ENCODE results near the gene MSI1.

The MSI1 gene

GRCh38 chr12:120390540-120391120, 21.7 kb upstream of the MSI1 start:
- H3K4me1 Mint-ChIP-seq: peaks cover 5% of the 10 kb centered on the region
- no peaks in the 10 kb centered on the region for H3K9me3 Mint-ChIP-seq
- H3K4me3 Mint-ChIP-seq: no peak overlapping the region
- H3K27me3 Mint-ChIP-seq: peaks cover 19% of the 10 kb centered on the region
- H3K36me3 Mint-ChIP-seq: peaks cover 2% of the 10 kb centered on the region
- H3K27ac Mint-ChIP-seq: no peak overlapping the region

- H3K9me3 Mint-ChIP-seq: no peaks in the 10 kb centered on the region
- H3K27ac Mint-ChIP-seq: no peak overlapping the region
- H3K27me3 Mint-ChIP-seq: peaks cover 21% of the 10 kb centered on the region
- H3K36me3 Mint-ChIP-seq: peaks cover 2% of the 10 kb centered on the region
- H3K4me1 Mint-ChIP-seq: peaks cover 5% of the 10 kb centered on the region
- H3K4me3 Mint-ChIP-seq: no peak overlapping the region
These were observed 19.9 kb upstream of the MSI1 start for GRCh38 chr12:120388691-120389481.

- Mint-ChIP-seq H3K27ac (no peak overlapping the region), H3K4me1 (no peaks in the 10 kb centered on the region), H3K27me3 (peaks cover 12% of the 10 kb centered on the region), H3K36me3 (no peaks in the 10 kb centered on the region), H3K4me3 (no peak overlapping the region), H3K9me3 (no peaks in the 10 kb centered on the region)
These were observed 12.9 kb upstream of the MSI1 start for GRCh38 chr12:120381752-120382419.

GRCh38 chr12:120378036-120378435, 9.1 kb upstream of the MSI1 start:
- peaks cover 24% of the 10 kb centered on the region for H3K27me3 Mint-ChIP-seq
- H3K27ac Mint-ChIP-seq: no peak overlapping the region
- no peaks in the 10 kb centered on the region for H3K4me1 Mint-ChIP-seq
- H3K4me3 Mint-ChIP-seq: no peak overlapping the region
- no peaks in the 10 kb centered on the region for H3K36me3 Mint-ChIP-seq
- H3K9me3 Mint-ChIP-seq: no peaks in the 10 kb centered on the region

- Mint-ChIP-seq H3K27me3 (peaks cover 28% of the 10 kb centered on the region), H3K27ac (no peak overlapping the region), H3K4me3 (no peak overlapping the region), H3K4me1 (no peaks in the 10 kb centered on the region), H3K9me3 (no peaks in the 10 kb centered on the region), H3K36me3 (no peaks in the 10 kb centered on the region)
These were observed 8.6 kb upstream of the MSI1 start for GRCh38 chr12:120377611-120378010.

DNA sequence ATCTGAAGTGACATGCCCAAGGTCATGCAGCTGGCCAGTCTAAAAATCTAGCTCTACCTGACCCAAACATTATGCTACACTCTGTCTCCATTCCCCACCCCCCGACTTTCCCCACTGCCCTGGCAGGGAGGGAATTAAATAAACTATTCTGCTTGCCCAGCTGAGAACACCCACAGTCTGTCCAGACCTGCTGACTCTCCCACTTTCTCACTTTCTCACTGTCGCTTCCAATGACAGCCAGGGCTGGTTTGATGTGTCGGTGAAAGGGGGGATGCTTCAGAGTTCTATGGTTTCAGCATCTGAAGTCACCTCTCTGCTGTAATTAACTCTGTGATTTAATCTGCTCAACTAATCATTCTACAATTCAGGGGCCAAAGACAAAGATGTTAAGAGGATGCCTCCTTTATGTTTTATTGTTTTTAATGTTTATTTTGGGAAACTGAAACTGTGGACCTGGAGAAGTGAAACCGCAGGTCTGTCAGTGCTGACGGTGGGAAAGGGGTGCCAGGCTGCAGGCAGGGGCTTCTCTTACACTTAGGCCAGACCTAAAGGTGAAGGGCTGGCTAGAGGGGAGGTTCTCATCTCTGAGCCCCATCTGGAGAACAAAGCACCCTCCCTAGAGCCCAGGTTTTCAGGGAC, 8.1 kb upstream of the MSI1 start:
- Mint-ChIP-seq H3K27me3 (peaks cover 30% of the 10 kb centered on the region), H3K4me1 (no peaks in the 10 kb centered on the region), H3K9me3 (no peaks in the 10 kb centered on the region), H3K36me3 (no peaks in the 10 kb centered on the region), H3K27ac (no peak overlapping the region), H3K4me3 (no peak overlapping the region)

- no peaks in the 10 kb centered on the region for H3K9me3 Mint-ChIP-seq
- H3K4me1 Mint-ChIP-seq: no peaks in the 10 kb centered on the region
- no peak overlapping the region for H3K4me3 Mint-ChIP-seq
- no peak overlapping the region for H3K27ac Mint-ChIP-seq
- H3K36me3 Mint-ChIP-seq: no peaks in the 10 kb centered on the region
- peaks cover 36% of the 10 kb centered on the region for H3K27me3 Mint-ChIP-seq
These were observed 7.5 kb upstream of the MSI1 start for GRCh38 chr12:120376416-120376815.

- Mint-ChIP-seq H3K4me3 (no peak overlapping the region), H3K36me3 (no peaks in the 10 kb centered on the region), H3K4me1 (no peaks in the 10 kb centered on the region), H3K27ac (no peak overlapping the region), H3K9me3 (no peaks in the 10 kb centered on the region), H3K27me3 (peaks cover 40% of the 10 kb centered on the region)
These were observed 7.0 kb upstream of the MSI1 start for GRCh38 chr12:120376009-120376408.

GRCh38 chr12:120373683-120374082, 4.7 kb upstream of the MSI1 start:
- Mint-ChIP-seq H3K27ac (no peak overlapping the region), H3K4me1 (peaks cover 14% of the 10 kb centered on the region), H3K27me3 (peaks cover 53% of the 10 kb centered on the region), H3K36me3 (no peaks in the 10 kb centered on the region), H3K4me3 (no peak overlapping the region), H3K9me3 (no peaks in the 10 kb centered on the region)

DNA sequence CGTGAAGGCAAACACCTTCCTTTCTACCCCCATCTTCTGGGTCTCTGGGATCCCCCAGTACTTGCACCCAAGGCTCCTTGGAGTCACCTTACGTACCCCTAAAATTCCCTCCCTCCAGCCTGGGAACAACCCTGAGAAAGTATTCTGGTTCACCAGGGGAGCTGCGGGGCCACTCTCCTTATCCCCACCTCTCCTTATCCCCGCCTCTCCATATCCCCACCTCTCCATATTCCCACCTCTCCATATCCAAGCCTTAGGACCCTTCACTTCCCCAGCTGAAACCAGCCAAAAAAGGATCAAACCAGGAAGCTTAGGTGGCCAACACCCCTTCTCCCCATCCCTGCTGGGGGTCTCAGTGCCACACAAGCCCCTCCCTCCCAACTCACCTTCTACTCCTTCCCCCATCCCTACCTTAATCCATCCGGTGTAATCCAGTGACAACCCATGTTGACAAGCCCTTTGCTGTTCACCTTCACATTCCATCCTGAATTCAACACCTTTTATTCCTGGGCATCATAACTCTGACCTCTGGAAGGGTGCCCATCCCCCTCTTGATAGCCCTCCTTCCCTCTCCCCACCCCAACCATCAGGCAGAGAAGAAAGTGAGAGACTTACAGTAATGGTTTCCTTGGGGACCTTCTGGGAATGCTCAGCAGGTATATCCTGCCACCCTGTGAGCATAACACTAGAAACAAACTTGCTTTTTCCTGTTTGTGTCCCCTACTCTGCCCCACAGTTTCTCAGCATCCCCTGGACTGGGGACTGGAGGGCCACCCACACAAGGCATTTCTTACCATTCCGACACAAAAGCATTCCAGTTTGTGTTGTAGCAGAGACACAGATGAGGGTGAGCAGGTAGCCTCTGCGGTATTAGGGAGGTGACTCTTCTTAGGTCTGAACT, 1.6 kb upstream of the MSI1 start:
- H3K36me3 Mint-ChIP-seq: no peaks in the 10 kb centered on the region
- H3K27me3 Mint-ChIP-seq: peaks cover 64% of the 10 kb centered on the region
- peak overlapping the region; percentile 79 for H3K4me3 Mint-ChIP-seq
- peaks cover 25% of the 10 kb centered on the region for H3K4me1 Mint-ChIP-seq
- H3K9me3 Mint-ChIP-seq: no peaks in the 10 kb centered on the region
- no peak overlapping the region for H3K27ac Mint-ChIP-seq

DNA sequence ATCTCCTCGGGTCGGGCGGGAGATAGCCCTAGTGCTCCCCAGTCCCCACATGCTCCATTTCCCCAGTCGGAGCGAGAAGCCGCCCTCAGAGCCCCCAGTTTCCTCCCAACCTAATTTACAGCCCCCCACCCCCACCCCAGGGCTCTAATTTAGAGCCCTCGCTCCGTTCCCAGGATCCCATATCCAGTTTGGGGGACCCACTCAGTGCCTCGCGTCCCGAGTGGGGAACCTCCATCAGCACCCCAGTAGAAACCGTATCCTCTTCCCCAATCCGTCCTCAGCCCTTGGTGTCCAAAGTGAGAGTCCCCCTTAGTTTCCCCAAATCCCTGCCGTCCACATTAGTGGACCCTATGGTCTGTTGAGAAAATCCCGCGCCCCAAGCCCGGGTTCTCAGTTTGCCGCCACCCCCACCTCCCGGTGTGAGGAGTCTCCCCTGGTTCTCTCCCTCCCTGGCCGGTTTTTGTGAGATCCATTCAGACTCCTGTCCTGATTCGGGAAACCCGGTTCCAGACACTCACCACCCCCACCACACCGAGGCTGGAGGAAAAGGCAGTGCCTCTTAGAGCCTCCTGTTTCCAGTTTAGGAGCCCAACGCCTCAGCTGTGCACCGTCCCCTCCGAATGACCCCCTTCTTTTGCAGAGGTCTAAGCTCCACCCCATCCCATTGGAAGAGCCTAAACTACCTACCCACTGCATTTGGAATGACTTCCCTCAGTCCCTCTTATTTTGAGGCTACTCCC, 809 bp upstream of the MSI1 start:
- Mint-ChIP-seq H3K27me3 (peaks cover 62% of the 10 kb centered on the region), H3K9me3 (no peaks in the 10 kb centered on the region), H3K36me3 (no peaks in the 10 kb centered on the region), H3K27ac (peak overlapping the region; percentile 41), H3K4me1 (peaks cover 25% of the 10 kb centered on the region), H3K4me3 (peak overlapping the region; percentile 79)

GRCh38 chr12:120367924-120368788, 808 bp downstream of the MSI1 start:
- H3K27me3 Mint-ChIP-seq: peaks cover 64% of the 10 kb centered on the region
- peaks cover 25% of the 10 kb centered on the region for H3K4me1 Mint-ChIP-seq
- no peaks in the 10 kb centered on the region for H3K36me3 Mint-ChIP-seq
- H3K9me3 Mint-ChIP-seq: no peaks in the 10 kb centered on the region
- H3K27ac Mint-ChIP-seq: no peak overlapping the region
- H3K4me3 Mint-ChIP-seq: peak overlapping the region; percentile 72

DNA sequence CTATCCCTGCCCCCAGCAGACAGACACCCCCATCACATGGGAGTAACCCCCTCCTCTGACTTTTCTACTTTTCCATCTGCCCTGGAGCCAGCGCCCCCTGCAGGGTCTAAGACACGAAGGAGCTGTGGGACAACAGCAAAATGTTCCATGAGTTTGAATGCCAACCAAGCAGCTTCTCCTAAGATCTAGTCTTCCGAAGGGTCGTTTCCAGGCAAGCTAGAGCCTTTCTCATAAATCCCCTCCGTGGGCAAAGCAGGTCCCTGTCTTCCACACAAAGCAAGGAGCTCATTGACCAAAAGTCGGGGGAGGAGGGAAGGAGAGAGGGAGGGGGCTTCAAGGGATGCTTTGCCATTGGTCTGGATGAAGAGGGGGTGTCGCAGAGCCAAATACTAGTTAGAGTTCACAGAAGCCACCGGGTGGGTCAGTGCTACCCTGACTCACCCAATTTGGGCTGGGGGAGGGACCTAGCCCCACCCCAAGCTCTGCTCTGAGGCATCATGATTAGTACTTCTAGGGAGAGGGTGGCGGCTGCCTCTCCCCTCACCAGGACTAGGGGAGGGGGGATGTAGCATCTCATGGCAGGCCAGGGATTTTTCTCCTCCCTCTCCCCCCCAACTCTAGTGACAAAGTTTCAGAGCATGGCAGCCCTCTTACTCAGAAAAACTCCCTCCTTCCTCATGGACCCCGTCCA, 1.6 kb downstream of the MSI1 start:
- Mint-ChIP-seq H3K4me1 (peaks cover 26% of the 10 kb centered on the region), H3K9me3 (no peaks in the 10 kb centered on the region), H3K36me3 (no peaks in the 10 kb centered on the region), H3K27me3 (peaks cover 63% of the 10 kb centered on the region), H3K27ac (no peak overlapping the region), H3K4me3 (peak overlapping the region; percentile 72)
